ENCODE data around the gene C2orf78. TPM values are rescaled to one million over a fixed set of nuclear protein-coding genes. Genes with fewer than 3 reads are reported as not detected.
"Not testable (repeated sequence)": the region's sequence is repeated elsewhere in the genome, so short reads cannot be mapped to it uniquely, and the experiment has no call there.

C2orf78 gene
- polyA plus RNA-seq, 3 donors, result not detected

DNA sequence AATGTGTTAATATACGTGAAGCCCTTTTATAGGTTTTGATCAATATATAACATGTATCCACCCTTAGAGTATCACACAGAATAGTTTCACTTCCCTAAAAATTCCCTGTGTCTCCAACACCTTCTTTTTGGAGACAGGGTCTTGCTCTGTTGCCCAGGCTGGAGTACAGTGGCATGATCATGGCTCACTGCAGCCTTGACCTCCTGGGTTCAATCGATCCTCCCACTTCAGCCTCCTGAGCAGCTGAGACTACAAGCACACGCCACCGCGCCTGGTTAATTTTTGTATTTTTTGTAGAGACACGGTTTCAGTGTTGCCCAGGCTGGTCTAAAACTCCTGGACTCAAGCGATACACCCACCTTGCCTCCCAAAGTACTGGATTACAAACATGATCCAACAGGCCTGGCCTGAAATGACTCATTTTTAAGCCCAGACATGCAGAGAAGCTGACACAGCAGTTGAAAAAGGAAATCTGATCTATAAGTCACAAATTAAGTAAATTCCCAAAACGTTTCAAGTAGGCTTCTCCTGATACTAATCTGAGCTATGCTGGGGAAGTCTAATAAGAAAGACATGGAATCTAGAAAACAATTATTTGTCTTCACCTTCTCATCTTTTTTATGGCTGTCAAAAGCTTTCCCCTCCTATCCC is 7.0 kb upstream of the C2orf78 start:
- Mint-ChIP-seq H3K36me3 (peaks cover 48 to 55% of the 10 kb centered on the region in 2 donors), H3K4me1 (peaks cover 16% of the 10 kb centered on the region), H3K9me3 (no peaks in the 10 kb centered on the region), H3K27ac (peak overlapping the region in 1 of 7 donors; percentile 23), H3K4me3 (no peak overlapping the region), H3K27me3 (ENCODE audit: low read depth in 3 of 3) (no peaks in the 10 kb centered on the region)
- H3K79me2 ChIP-seq (ENCODE audit: insufficient read depth, low read length), result peaks cover 28% of the 10 kb centered on the region
- no peak for DNase-seq
- H3K4me2 ChIP-seq (replicated peaks; ENCODE audit: extremely low read depth, low read length, poor library complexity, severe bottlenecking), result no peak overlapping the region
- peaks cover 8 to 18% of the 10 kb centered on the region in 2 donors for H3K4me1 ChIP-seq (ENCODE audit: control insufficient read depth in 1 of 2, insufficient read depth in 2 of 2, low read length in 2 of 2)
- H3K27ac ChIP-seq (ENCODE audit: low read depth in 1 of 2, low read length in 2 of 2), result no peak overlapping the region
- H3K36me3 ChIP-seq (replicated peaks in 1 of 2; ENCODE audit: control insufficient read depth in 1 of 2, insufficient read depth in 2 of 2, low read length in 2 of 2), result peaks cover 44 to 53% of the 10 kb centered on the region in 2 donors
- TF ChIP-seq, protein P1, sequence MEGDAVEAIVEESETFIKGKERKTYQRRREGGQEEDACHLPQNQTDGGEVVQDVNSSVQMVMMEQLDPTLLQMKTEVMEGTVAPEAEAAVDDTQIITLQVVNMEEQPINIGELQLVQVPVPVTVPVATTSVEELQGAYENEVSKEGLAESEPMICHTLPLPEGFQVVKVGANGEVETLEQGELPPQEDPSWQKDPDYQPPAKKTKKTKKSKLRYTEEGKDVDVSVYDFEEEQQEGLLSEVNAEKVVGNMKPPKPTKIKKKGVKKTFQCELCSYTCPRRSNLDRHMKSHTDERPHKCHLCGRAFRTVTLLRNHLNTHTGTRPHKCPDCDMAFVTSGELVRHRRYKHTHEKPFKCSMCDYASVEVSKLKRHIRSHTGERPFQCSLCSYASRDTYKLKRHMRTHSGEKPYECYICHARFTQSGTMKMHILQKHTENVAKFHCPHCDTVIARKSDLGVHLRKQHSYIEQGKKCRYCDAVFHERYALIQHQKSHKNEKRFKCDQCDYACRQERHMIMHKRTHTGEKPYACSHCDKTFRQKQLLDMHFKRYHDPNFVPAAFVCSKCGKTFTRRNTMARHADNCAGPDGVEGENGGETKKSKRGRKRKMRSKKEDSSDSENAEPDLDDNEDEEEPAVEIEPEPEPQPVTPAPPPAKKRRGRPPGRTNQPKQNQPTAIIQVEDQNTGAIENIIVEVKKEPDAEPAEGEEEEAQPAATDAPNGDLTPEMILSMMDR (IDR thresholded peaks at IDR 0.05), result no peak
- intact Hi-C loops (cut with micrococcal nuclease), result no loop called here
- H3K4me3 ChIP-seq (replicated peaks in 1 of 3; ENCODE audit: low read depth in 2 of 3, low read length in 3 of 3), result no peak overlapping the region
- no CpG with 5 or more reads among the region's 8 CpGs for WGBS (ENCODE audit: insufficient coverage)
- no peaks in the 10 kb centered on the region for H4K20me1 ChIP-seq (ENCODE audit: insufficient read depth, low read length)
- no peak overlapping the region for H2AFZ ChIP-seq (ENCODE audit: insufficient read depth, low read depth, low read length, poor library complexity, severe bottlenecking)
- H3K9ac ChIP-seq (ENCODE audit: insufficient read depth, low read length, poor library complexity, severe bottlenecking), result no peak overlapping the region
- H3K9me3 ChIP-seq (replicated peaks in 1 of 2; ENCODE audit: control insufficient read depth in 1 of 2, insufficient read depth in 1 of 2, low read length in 2 of 2), result no peaks in the 10 kb centered on the region
- no peaks in the 10 kb centered on the region for H3K27me3 ChIP-seq (ENCODE audit: control insufficient read depth in 2 of 2, insufficient read depth in 2 of 2, low read length in 2 of 2)

DNA sequence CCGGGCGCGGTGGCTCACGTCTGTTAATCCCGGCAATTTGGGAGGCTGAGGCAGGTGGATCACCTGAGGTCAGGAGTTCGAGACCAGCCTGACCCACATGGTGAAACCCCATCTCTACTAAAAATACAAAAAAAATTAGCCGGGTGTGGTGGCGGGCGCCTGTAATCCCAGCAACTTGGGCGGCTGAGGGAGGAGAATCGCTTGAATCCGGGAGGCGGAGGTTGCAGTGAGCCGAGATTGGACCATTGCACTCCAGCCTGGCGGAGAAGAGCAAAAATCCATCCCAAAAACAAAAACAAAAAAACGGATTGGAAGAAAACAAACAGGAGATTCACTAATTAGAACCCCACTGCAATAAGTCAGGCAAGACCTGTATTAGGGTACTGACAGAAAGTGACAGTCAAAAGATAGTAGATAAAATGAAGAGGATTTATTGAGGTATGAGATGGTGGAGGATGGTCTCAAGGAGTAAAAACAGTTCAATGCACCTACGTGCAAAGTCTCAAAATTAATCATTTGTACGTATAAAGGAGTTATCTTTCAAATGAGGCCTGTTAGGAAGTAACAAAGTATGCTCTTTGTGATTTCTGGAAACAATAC is 5.0 kb upstream of the C2orf78 start:
- peaks cover 23% of the 10 kb centered on the region for H3K79me2 ChIP-seq (ENCODE audit: insufficient read depth, low read length)
- H3K27me3 Mint-ChIP-seq (ENCODE audit: low read depth in 3 of 3); DNase-seq; H3K9me3 ChIP-seq (replicated peaks in 1 of 2; ENCODE audit: control insufficient read depth in 1 of 2, insufficient read depth in 1 of 2, low read length in 2 of 2); H4K20me1 ChIP-seq (ENCODE audit: insufficient read depth, low read length); H3K27me3 ChIP-seq (ENCODE audit: control insufficient read depth in 2 of 2, insufficient read depth in 2 of 2, low read length in 2 of 2); intact Hi-C loops (cut with micrococcal nuclease); H3K9me3 Mint-ChIP-seq: not testable (repeated sequence)
- 93% methylated on average over 9 of the region's 18 CpGs for WGBS (ENCODE audit: insufficient coverage)
- peak overlapping the region; percentile 98 to 100 for H3K4me3 Mint-ChIP-seq
- H3K4me1 ChIP-seq (ENCODE audit: control insufficient read depth in 1 of 2, insufficient read depth in 2 of 2, low read length in 2 of 2), result peaks cover 8 to 18% of the 10 kb centered on the region in 2 donors
- peak overlapping the region in 6 of 7 donors; percentile 12 to 96 (median 94) for H3K27ac Mint-ChIP-seq
- peaks cover 29 to 35% of the 10 kb centered on the region in 2 donors for H3K36me3 Mint-ChIP-seq
- H3K4me2 ChIP-seq (replicated peaks; ENCODE audit: extremely low read depth, low read length, poor library complexity, severe bottlenecking), result peak overlapping the region; percentile 78
- peaks cover 16% of the 10 kb centered on the region for H3K4me1 Mint-ChIP-seq
- peaks cover 24 to 33% of the 10 kb centered on the region in 2 donors for H3K36me3 ChIP-seq (replicated peaks in 1 of 2; ENCODE audit: control insufficient read depth in 1 of 2, insufficient read depth in 2 of 2, low read length in 2 of 2)
- H3K27ac ChIP-seq (ENCODE audit: low read depth in 1 of 2, low read length in 2 of 2), result peak overlapping the region in 1 of 2 donors; percentile 95
- H3K4me3 ChIP-seq (replicated peaks in 1 of 3; ENCODE audit: low read depth in 2 of 3, low read length in 3 of 3), result peak overlapping the region; percentile 59 to 98 (median 91)
- H2AFZ ChIP-seq (ENCODE audit: insufficient read depth, low read depth, low read length, poor library complexity, severe bottlenecking), result peak overlapping the region; percentile 87
- H3K9ac ChIP-seq (ENCODE audit: insufficient read depth, low read length, poor library complexity, severe bottlenecking), result peak overlapping the region; percentile 89
